ENCODE data around the gene PEX14.
"Not testable (repeated sequence)": the region's sequence is repeated elsewhere in the genome, so short reads cannot be mapped to it uniquely, and the experiment has no call there.

PEX14 gene

GRCh38 chr1:10504249-10504648, 29.5 kb downstream of the PEX14 start:
- no peak overlapping the region for H3K4me2 ChIP-seq
- H3K4me1 ChIP-seq, result peaks cover 27% of the 10 kb centered on the region
- no peaks in the 10 kb centered on the region for H3K27me3 ChIP-seq
- no peak overlapping the region for H3K4me3 ChIP-seq
- H3K36me3 ChIP-seq, result 0 out of 2 replicates have a peak, but pooled peaks cover 4% of the 10 kb centered on the region
- no peaks in the 10 kb centered on the region for H3K9me3 ChIP-seq
- H3K27ac ChIP-seq, result no peak overlapping the region
- H4K20me1 ChIP-seq, result peaks cover 100% of the 10 kb centered on the region
- H3K9ac ChIP-seq, result no peak overlapping the region
- no peak for TF ChIP-seq Cebpa-rat (IDR thresholded peaks at IDR 0.05)

GRCh38 chr1:10506046-10506676, 31.4 kb downstream of the PEX14 start:
- H3K4me1 ChIP-seq, result peaks cover 46% of the 10 kb centered on the region

GRCh38 chr1:10506677-10507047, 31.9 kb downstream of the PEX14 start:
- no peak overlapping the region for H3K4me2 ChIP-seq
- peaks cover 100% of the 10 kb centered on the region for H4K20me1 ChIP-seq
- no peaks in the 10 kb centered on the region for H3K27me3 ChIP-seq
- H3K4me3 ChIP-seq, result no peak overlapping the region
- TF ChIP-seq Cebpa-rat (IDR thresholded peaks at IDR 0.05), result no peak
- no peaks in the 10 kb centered on the region for H3K9me3 ChIP-seq
- H3K9ac ChIP-seq, result no peak overlapping the region
- no peak overlapping the region for H3K27ac ChIP-seq
- H3K36me3 ChIP-seq, result 0 out of 2 replicates have a peak, but pooled peaks cover 4% of the 10 kb centered on the region
- peaks cover 51% of the 10 kb centered on the region for H3K4me1 ChIP-seq

More at GRCh38 chr1:10506046-10506676, 31.4 kb downstream of the PEX14 start:
- not testable (repeated sequence) for H3K9ac ChIP-seq, H3K9me3 ChIP-seq, H3K4me3 ChIP-seq, H3K4me2 ChIP-seq, H3K36me3 ChIP-seq, H3K27me3 ChIP-seq, H3K27ac ChIP-seq
- peaks cover 100% of the 10 kb centered on the region for H4K20me1 ChIP-seq

DNA sequence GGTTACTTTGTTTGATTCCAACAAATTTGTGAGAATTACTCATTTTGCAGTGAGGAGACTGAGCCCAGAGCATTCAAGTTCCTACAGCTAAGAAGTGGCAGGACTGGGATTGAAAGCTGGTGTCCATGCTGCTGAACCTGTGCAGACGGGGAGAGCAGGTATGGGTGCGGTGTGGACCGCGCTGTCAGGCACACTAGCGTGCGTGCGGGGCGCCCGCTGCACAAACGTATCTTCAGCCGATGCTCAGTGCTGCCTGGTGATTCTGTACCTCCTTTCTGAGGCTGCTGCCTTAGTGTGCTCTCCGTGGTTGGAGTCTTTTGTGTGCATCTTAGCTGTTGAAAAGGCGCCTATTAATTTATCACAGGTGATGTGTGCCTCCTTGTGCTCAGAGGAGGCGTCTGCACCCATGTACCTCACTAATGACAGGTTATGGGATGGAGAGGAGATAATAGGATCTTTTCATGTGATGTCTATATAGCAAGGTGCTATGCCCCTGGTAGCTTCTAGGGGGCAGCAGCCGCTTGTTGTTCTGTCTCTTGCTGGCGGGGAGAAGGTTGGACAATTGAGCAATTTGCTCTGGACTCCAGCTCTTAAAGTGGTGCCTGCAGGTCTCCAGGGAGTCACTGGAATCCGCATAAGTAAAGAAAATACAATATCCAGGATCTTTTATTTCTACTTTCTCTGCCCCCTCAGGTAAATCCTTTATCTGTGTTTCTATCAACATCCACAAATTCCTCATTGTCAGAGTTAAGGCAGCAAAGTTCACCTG, 32.5 kb downstream of the PEX14 start:
- no peak for TF ChIP-seq Cebpa-rat (IDR thresholded peaks at IDR 0.05)
- H3K4me3 ChIP-seq, result no peak overlapping the region
- H3K4me1 ChIP-seq, result peaks cover 57% of the 10 kb centered on the region
- H3K4me2 ChIP-seq, result peak overlapping the region; percentile 61
- H3K9ac ChIP-seq, result no peak overlapping the region
- H3K27me3 ChIP-seq, result no peaks in the 10 kb centered on the region
- no peaks in the 10 kb centered on the region for H3K9me3 ChIP-seq
- H3K27ac ChIP-seq, result no peak overlapping the region
- H3K36me3 ChIP-seq, result no peaks in the 10 kb centered on the region
- peaks cover 100% of the 10 kb centered on the region for H4K20me1 ChIP-seq

- H3K27me3 ChIP-seq, result no peaks in the 10 kb centered on the region
- no peak overlapping the region for H3K4me3 ChIP-seq
- no peak for TF ChIP-seq Cebpa-rat (IDR thresholded peaks at IDR 0.05)
- H3K9ac ChIP-seq, result no peak overlapping the region
- H3K36me3 ChIP-seq, result no peaks in the 10 kb centered on the region
- H3K4me1 ChIP-seq, result peaks cover 64% of the 10 kb centered on the region
- peak overlapping the region; percentile 61 for H3K4me2 ChIP-seq
- H3K9me3 ChIP-seq, result no peaks in the 10 kb centered on the region
- no peak overlapping the region; the same call in 1 of the 2 replicates for H3K27ac ChIP-seq
- H4K20me1 ChIP-seq, result peaks cover 100% of the 10 kb centered on the region
Measured at GRCh38 chr1:10508511-10508951, 33.8 kb downstream of the PEX14 start.

GRCh38 chr1:10509809-10510509, 35.2 kb downstream of the PEX14 start:
- Histone ChIP-seq H3K9ac (no peak overlapping the region), H3K4me2 (peak overlapping the region; percentile 83), H3K4me1 (peaks cover 70% of the 10 kb centered on the region), H3K4me3 (no peak overlapping the region), H4K20me1 (peaks cover 100% of the 10 kb centered on the region), H3K27me3 (no peaks in the 10 kb centered on the region), H3K27ac (no peak overlapping the region), H3K9me3 (no peaks in the 10 kb centered on the region), H3K36me3 (no peaks in the 10 kb centered on the region)
- no peak for TF ChIP-seq Cebpa-rat (IDR thresholded peaks at IDR 0.05)

GRCh38 chr1:10510520-10511493, 36.1 kb downstream of the PEX14 start:
- peaks cover 100% of the 10 kb centered on the region for H4K20me1 ChIP-seq
- no peaks in the 10 kb centered on the region for H3K27me3 ChIP-seq
- no peaks in the 10 kb centered on the region for H3K9me3 ChIP-seq
- H3K36me3 ChIP-seq, result no peaks in the 10 kb centered on the region
- no peak for TF ChIP-seq Cebpa-rat (IDR thresholded peaks at IDR 0.05)
- H3K27ac ChIP-seq, result peak overlapping the region; percentile 59
- H3K4me3 ChIP-seq, result no peak overlapping the region
- peak overlapping the region; percentile 83 for H3K4me2 ChIP-seq
- H3K9ac ChIP-seq, result no peak overlapping the region
- H3K4me1 ChIP-seq, result peaks cover 79% of the 10 kb centered on the region

DNA sequence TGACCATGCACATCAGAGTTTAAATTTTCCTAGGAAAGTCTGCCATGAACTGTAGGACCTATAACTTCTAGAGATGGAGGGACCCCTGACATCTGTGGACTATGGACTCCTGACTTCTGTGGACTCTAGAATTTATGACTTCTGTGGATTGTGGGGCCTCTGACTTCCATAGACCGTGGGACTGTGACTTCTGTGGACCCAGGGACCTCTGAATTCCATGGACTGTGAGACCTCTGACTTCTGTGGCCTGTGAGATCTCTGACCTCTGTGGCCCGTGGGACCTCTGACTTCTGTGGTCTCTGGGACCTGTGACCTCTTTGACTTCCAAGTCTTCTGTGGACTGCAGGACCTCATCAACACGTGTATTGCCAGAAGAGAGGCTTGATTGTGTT, 36.7 kb downstream of the PEX14 start:
- peaks cover 100% of the 10 kb centered on the region for H4K20me1 ChIP-seq
- H3K4me2 ChIP-seq, result peak overlapping the region; percentile 83
- no peak overlapping the region for H3K9ac ChIP-seq
- H3K4me1 ChIP-seq, result peaks cover 86% of the 10 kb centered on the region
- peak overlapping the region; percentile 59 for H3K27ac ChIP-seq
- no peaks in the 10 kb centered on the region for H3K27me3 ChIP-seq
- no peaks in the 10 kb centered on the region for H3K36me3 ChIP-seq
- no peak for TF ChIP-seq Cebpa-rat (IDR thresholded peaks at IDR 0.05)
- H3K4me3 ChIP-seq, result no peak overlapping the region
- H3K9me3 ChIP-seq, result no peaks in the 10 kb centered on the region

DNA sequence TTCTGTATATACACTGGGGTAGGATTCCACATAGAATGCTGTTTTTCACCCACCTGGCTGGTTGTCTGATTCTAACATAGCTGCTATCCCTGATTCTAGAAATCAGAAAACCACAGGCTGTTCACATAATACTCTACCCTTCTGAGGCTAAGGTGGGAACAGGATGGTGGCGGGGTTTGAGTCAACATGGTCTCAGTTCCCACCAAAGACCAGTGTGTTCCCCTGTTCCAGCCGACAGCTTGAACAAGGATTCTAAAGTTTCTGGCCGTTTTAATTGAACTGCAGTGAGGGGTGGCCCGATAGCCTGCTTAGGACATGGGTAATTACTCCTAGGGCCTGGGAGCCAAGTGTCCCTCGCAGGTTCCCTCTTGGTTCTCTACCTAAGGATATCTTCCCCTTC, 38.4 kb downstream of the PEX14 start:
- peaks cover 83% of the 10 kb centered on the region for H3K4me1 ChIP-seq
- no peak overlapping the region for H3K4me3 ChIP-seq
- no peak overlapping the region for H3K4me2 ChIP-seq
- peaks cover 100% of the 10 kb centered on the region for H4K20me1 ChIP-seq
- H3K9me3 ChIP-seq, result no peaks in the 10 kb centered on the region
- no peak overlapping the region for H3K27ac ChIP-seq
- H3K9ac ChIP-seq, result no peak overlapping the region
- no peaks in the 10 kb centered on the region for H3K27me3 ChIP-seq
- no peak for TF ChIP-seq Cebpa-rat (IDR thresholded peaks at IDR 0.05)
- H3K36me3 ChIP-seq, result no peaks in the 10 kb centered on the region

Data from BLaER1 (cell line).